Spleen (tissue), 11 donors: ENCODE results near the gene MXD1. TPM values are rescaled to one million over a fixed set of nuclear protein-coding genes. Genes with fewer than 3 reads are reported as not detected.
"Not testable (repeated sequence)": the region's sequence is repeated elsewhere in the genome, so short reads cannot be mapped to it uniquely, and the experiment has no call there.

Source experiments
- DNase-seq: peaks from one replicate; pipeline ENCODE4 v3.0.0-alpha.2; 2020
- H3K27ac ChIP-seq, 8 donors: fragments of 200-600 bp; sonication (generic) in 7 of 8; 1 replicate in 4 of 8; 2 replicates in 4 of 8; pipeline versions ENCODE4 v1.5.0 to v1.8.0; 2016 to 2021; ENCODE audit warnings: inconsistent platforms in 4 of 8, mild to moderate bottlenecking in 4 of 8, moderate library complexity in 1 of 8
- H3K27me3 ChIP-seq, 7 donors: fragments of 200-600 bp; sonication (generic) in 6 of 7; replicated peaks in 1 of 7; 1 replicate in 4 of 7; 2 replicates in 3 of 7; pipeline versions ENCODE4 v1.5.0 to v1.8.0; 2016 to 2021; ENCODE audit warnings: inconsistent platforms in 3 of 7, mild to moderate bottlenecking in 1 of 7
- H3K36me3 ChIP-seq, 6 donors: fragments of 200-600 bp; sonication (generic) in 5 of 6; 1 replicate in 4 of 6; 2 replicates in 2 of 6; pipeline versions ENCODE4 v1.5.0 to v1.8.0; 2016 to 2021; ENCODE audit warnings: inconsistent platforms in 2 of 6
- H3K4me1 ChIP-seq, 6 donors: fragments of 200-600 bp; sonication (generic) in 5 of 6; 1 replicate in 3 of 6; 2 replicates in 3 of 6; pipeline versions ENCODE4 v1.5.0 to v1.8.0; 2016 to 2021; ENCODE audit warnings: inconsistent platforms in 3 of 6
- H3K4me3 ChIP-seq, 8 donors: fragments of 200-600 bp; sonication (generic) in 7 of 8; 1 replicate in 4 of 8; 2 replicates in 4 of 8; pipeline versions ENCODE4 v1.5.0 to v1.8.0; 2016 to 2021; ENCODE audit warnings: inconsistent platforms in 4 of 8, mild to moderate bottlenecking in 4 of 8, moderate library complexity in 2 of 8
- H3K9me3 ChIP-seq, 8 donors: fragments of 200-600 bp; sonication (generic) in 7 of 8; 1 replicate in 4 of 8; 2 replicates in 4 of 8; pipeline versions ENCODE4 v1.5.0 to v1.8.0; 2016 to 2021; ENCODE audit warnings: inconsistent platforms in 4 of 8
- CTCF ChIP-seq, 11 experiments: fragments of 200-600 bp in 7 of 11; fragments of 450-650 bp in 4 of 11; sonication (generic) in 4 of 11; IDR thresholded peaks in 8 of 11; conservative IDR thresholded peaks in 3 of 11; 1 replicate in 7 of 11; 2 replicates in 4 of 11; pipeline versions ENCODE4 v1.4.0 to v1.8.0; 2016 to 2021; ENCODE audit warnings: antibody characterized with exemption in 11 of 11, inconsistent platforms in 4 of 11, mild to moderate bottlenecking in 1 of 11
- POLR2A ChIP-seq, 3 donors: fragments of 450-650 bp; IDR thresholded peaks; one replicate each; pipeline ENCODE4 v1.5.1; 2017; ENCODE audit warnings: antibody characterized with exemption in 3 of 3, mild to moderate bottlenecking in 1 of 3
- POLR2AphosphoS5 ChIP-seq, 3 donors: sonication (generic); formaldehyde crosslinking; IDR thresholded peaks; one replicate each; pipeline ENCODE4 v1.5.1; 2017; ENCODE audit warnings: antibody characterized with exemption in 3 of 3
- WGBS, 5 donors: extraction: QIAGEN DNeasy Blood & Tissue Kit in 3 of 5; methylation state at CpG; one replicate each; pipeline versions ENCODE4 v1.1.5 to v1.1.7; 2013 to 2018; 5-methylcytosine and 5-hydroxymethylcytosine counted together
- intact Hi-C: fragments of 100-400 bp; cut with DNase I; formaldehyde crosslinking; loops from one replicate; pipeline ENCODE4 v1.15.0; 2023; ENCODE audit warnings: low total_unique reads
- polyA plus RNA-seq, 3 donors: library from polyadenylated mRNA; stranded (reverse); fragments of 200-250 nt; gene quantifications; one replicate each; pipeline ENCODE4 v1.2.1, GENCODE V29; 2013
- total RNA-seq, 7 donors: library from RNA; depleted of rRNA in 3 of 7; stranded (reverse); fragments of >200 nt in 3 of 7; fragmentation: NEBNext Ultra II Directional in 4 of 7; extraction: Animal tissue kit (Norgen Biotek cat#: 25700) in 4 of 7; gene quantifications; one replicate each; pipeline versions ENCODE4 v1.1.0 to v1.2.1, GENCODE V29; 2016 to 2021
- donor health status: healthy with polysubstance abuse.
- donor health status: DM: no; HTN: no; CAD: no; lungs with moderate emphysema.
- donor health status: DM: no; HTN: no; CAD: no.
- donor health status: Bipolar disorder and iron deficiency.
- donor health status: healthy.
- donor health status: DM: no; HTN: no; CAD: no.
- donor health status: DM: yes; HTN: yes; CAD: no.

Gene MXD1
- total and polyA plus RNA-seq, 10 donors = 2.7 to 241 (median 63.8) TPM

- Histone ChIP-seq H3K27ac (peak overlapping the region in 4 of 8 donors; percentile 78 to 93 (median 88)), H3K4me1 (peaks cover 4 to 62% (median 19%) of the 10 kb centered on the region in 6 donors)
Observed at GRCh38 chr2:69948963-69949645, 34.2 kb downstream of the MXD1 start.

GRCh38 chr2:69950241-69950640, 35.3 kb downstream of the MXD1 start:
- DNase-seq = no peak
- WGBS, 5 donors = 86 to 92% (median 87%) methylated on average over 5 of the region's 5 CpGs
- no peaks in the 10 kb centered on the region for H3K36me3 ChIP-seq
- H3K9me3 ChIP-seq = no peaks in the 10 kb centered on the region
- intact Hi-C loops = no loop called here
- peaks cover 0 to 6% (median 0%) of the 10 kb centered on the region in 7 donors for H3K27me3 ChIP-seq
- no peak overlapping the region for H3K27ac ChIP-seq
- peaks cover 4 to 59% (median 18%) of the 10 kb centered on the region in 6 donors for H3K4me1 ChIP-seq
- TF ChIP-seq POLR2A (IDR thresholded peaks at IDR 0.05) (no peak), CTCF (IDR thresholded peaks at IDR 0.05 in 8 of 11, conservative IDR thresholded peaks at IDR 0.05 in 3 of 11) (no peak), POLR2AphosphoS5 (IDR thresholded peaks at IDR 0.05) (no peak)
- H3K4me3 ChIP-seq = no peak overlapping the region

More at GRCh38 chr2:69948963-69949645, 34.2 kb downstream of the MXD1 start:
- intact Hi-C loops = no loop called here
- Histone ChIP-seq H3K27me3 (peaks cover 0 to 6% (median 0%) of the 10 kb centered on the region in 7 donors), H3K4me3 (peak overlapping the region in 1 of 8 donors; percentile 56), H3K36me3 (peaks cover 0 to under 1% (median 0%) of the 10 kb centered on the region in 6 donors), H3K9me3 (no peaks in the 10 kb centered on the region)
- 76 to 87% (median 81%) methylated on average over 21 of the region's 21 CpGs for WGBS, 5 donors
- DNase-seq = no peak
- no peak for TF ChIP-seq CTCF (IDR thresholded peaks at IDR 0.05 in 8 of 11, conservative IDR thresholded peaks at IDR 0.05 in 3 of 11)
- no peak for TF ChIP-seq POLR2A (IDR thresholded peaks at IDR 0.05)
- TF ChIP-seq POLR2AphosphoS5 (IDR thresholded peaks at IDR 0.05) = no peak

DNA sequence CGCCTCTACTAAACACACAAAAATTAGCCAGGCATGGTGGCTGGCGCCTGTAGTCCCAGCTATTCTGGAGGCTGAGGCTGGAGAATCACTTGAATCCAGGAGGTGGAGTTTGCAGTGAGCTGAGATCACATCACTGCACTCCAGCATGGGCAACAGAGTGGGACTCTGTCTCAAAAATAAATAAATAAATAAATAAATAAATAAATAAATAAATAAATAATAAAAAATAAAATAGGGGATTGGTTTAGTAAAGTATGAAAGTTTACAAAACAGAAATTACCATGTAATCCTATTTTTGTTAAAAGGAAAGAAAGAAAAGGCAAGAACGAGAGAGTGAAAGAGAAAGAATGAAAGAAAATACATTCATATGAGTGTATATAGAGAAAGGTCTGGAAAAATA, 35.8 kb downstream of the MXD1 start:
- H3K36me3 ChIP-seq, H3K4me3 ChIP-seq, H3K27me3 ChIP-seq, H3K27ac ChIP-seq, H3K9me3 ChIP-seq, DNase-seq, intact Hi-C loops: not testable (repeated sequence)
- peaks cover 4 to 54% (median 16%) of the 10 kb centered on the region in 6 donors for H3K4me1 ChIP-seq
- WGBS, 5 donors = 88 to 96% (median 91%) methylated on average over 3 of the region's 3 CpGs

- Histone ChIP-seq H3K4me1 (peaks cover 0 to 46% (median 1%) of the 10 kb centered on the region in 6 donors), H3K27me3 (peaks cover 0 to 6% (median 0%) of the 10 kb centered on the region in 7 donors), H3K36me3 (no peaks in the 10 kb centered on the region), H3K4me3 (peak overlapping the region in 1 of 8 donors; percentile 32), H3K9me3 (no peaks in the 10 kb centered on the region), H3K27ac (peak overlapping the region in 7 of 8 donors; percentile 8 to 83 (median 45))
- no peak for DNase-seq
- intact Hi-C loops = no loop called here
- 71 to 89% (median 77%) methylated on average over 6 of the region's 6 CpGs for WGBS, 5 donors
- TF ChIP-seq POLR2AphosphoS5 (IDR thresholded peaks at IDR 0.05) = no peak
- TF ChIP-seq POLR2A (IDR thresholded peaks at IDR 0.05) = no peak
- no peak for TF ChIP-seq CTCF (IDR thresholded peaks at IDR 0.05 in 8 of 11, conservative IDR thresholded peaks at IDR 0.05 in 3 of 11)
Observed at GRCh38 chr2:69952336-69953115, 37.6 kb downstream of the MXD1 start.
